HG03039 (cell line): ENCODE results near the gene TXNRD1.
"Not testable (repeated sequence)": the region's sequence is repeated elsewhere in the genome, so short reads cannot be mapped to it uniquely, and the experiment has no call there.

ENCODE experiments used
- ATAC-seq: cut with Tn5 transposase; IDR thresholded peaks from one replicate; pipeline ENCODE4 v1.9.1; 2021; ENCODE audit warnings: mild to moderate bottlenecking, moderate library complexity; ENCODE audit not compliant: unreplicated experiment

Gene TXNRD1

DNA sequence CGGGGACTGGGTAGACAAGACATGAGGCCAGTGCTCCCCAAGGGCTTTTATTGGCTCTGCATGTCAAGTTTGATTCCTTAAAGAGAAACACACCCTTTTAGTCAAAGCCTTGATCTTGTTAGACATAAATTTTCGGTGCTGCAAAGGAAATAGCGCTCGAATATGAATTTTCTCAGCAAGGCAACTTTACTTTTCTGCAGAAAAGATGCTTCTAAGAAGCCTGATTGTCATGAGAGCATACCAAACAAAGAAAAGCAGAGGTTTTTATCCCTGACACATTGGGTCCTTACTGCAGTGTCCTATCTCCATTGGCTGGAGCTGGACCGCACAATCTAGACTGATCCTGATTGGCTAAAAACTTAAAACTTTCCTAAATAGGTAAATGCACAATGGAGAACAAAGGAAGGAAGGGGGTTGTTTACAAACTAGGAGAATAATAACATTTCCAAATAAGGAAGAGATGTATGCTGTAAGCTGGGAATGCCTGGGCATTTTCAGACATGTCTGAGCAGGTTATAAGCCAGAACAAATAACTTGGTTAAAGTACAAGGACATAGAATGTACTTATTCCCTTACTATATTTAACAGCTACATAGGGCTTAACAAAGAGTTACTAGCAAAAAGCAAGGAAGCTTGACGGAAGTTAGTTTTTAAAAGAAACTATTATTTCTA, 17.2 kb downstream of the TXNRD1 start:
- ATAC-seq, result no peak

DNA sequence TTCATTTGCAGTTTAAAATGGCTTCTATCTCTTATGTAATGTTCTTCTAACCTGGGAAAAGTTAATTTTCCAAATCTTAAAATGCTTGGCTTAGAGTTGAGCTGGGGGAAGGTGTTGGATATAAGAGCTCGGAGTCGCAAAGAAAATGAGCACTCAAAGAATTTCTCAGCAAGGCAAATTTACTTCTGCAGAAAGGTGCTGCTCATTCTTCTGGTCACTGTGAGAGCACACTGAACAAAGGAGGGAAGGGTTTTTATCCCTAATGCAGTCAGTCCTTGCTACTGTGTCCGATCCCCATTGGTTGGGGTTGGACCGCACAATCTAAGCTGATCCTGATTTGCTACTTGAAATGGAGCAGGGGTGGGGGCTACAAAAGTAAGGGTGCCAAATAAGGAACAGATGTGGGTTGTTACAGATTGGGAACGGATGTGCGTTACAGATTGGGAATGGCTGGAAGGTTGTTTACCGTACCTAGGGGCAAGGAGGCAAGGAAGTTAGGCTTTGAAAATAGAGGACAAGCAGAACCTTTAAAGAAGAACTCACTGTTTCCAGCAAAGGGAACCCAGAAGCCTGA, 19.4 kb downstream of the TXNRD1 start:
- no peak for ATAC-seq

- no peak for ATAC-seq
Measured at GRCh38 chr12:104237930-104238329, 22.4 kb downstream of the TXNRD1 start.

GRCh38 chr12:104242546-104243206, 27.1 kb downstream of the TXNRD1 start:
- ATAC-seq, result no peak

GRCh38 chr12:104243551-104243950, 28.0 kb downstream of the TXNRD1 start:
- no peak for ATAC-seq

DNA sequence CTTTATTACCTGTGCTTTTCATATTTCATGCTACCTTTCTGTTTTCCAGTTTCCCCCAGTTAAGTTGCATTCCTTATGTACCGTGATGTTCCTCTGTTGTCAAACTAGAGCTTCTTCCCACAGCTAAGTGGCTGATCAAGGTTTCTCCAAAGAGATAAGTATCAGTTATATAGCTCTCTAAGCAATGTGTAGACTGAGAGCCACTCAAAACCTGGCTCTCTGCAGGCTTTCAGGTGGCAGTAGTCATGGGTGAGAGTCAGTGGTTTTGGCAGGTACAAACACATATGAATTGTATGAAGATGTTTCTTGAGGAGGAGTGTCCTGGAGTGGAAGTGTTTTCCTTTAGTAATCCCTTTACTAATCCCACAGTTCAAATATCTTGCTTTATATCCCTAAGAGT, 28.4 kb downstream of the TXNRD1 start:
- ATAC-seq, result no peak

- no peak for ATAC-seq
Measured at GRCh38 chr12:104247698-104248097, 32.1 kb downstream of the TXNRD1 start.

DNA sequence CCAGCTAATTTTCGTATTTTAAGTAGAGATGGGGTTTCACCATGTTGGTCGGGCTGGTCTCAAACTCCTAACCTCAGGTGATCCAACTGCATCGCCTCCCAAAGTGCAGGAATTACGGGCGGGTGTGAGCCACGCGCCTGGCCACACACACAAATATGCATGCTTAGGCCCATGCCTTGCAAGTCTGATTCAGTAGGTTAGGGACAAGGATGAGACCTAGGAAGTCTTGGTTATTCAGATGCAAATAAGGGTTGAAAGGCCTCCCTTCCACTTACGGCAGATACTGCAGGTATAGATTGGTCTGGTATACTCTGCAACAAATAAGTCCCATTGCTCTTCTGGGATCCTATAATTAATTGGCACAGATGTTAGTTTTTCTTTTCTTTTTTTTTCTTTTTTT, 32.9 kb downstream of the TXNRD1 start:
- no peak for ATAC-seq

DNA sequence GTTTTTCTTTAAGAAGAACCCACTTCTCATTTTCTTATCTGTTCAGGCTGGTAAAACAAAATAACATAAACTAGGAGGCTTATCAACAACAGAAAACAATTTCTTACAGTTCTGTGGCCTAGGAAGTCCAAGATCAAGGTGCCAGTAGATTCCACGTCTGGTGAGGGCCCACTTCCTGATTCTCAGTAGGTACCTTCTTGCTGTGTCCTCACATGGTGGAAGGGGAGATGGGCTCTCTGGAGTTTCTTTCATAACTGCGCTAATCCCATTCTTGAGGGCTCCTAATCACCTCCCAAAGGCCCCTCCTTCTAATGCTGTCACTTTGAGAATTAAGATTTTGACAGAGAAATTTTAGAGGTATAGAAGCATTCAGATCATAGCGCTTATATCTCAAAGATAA, 33.4 kb downstream of the TXNRD1 start:
- no peak for ATAC-seq

DNA sequence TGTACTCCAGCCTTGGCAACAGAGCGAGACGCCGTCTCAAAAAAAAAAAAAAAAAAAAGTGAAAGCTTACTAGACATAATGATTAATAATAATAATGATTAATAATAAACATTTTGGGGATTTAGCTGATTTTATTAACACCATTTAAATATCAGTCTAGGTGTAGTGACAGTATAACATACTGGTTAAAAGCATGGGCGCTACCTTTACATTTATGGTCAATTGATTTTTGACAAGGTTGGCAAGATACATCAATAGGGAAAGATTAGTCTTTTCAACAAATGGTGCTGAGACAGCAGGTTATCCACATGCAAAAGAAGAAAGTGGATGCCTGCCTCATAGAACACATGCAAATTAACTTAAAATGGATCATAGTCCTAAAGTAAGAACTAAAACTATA, 34.3 kb downstream of the TXNRD1 start:
- no peak for ATAC-seq

DNA sequence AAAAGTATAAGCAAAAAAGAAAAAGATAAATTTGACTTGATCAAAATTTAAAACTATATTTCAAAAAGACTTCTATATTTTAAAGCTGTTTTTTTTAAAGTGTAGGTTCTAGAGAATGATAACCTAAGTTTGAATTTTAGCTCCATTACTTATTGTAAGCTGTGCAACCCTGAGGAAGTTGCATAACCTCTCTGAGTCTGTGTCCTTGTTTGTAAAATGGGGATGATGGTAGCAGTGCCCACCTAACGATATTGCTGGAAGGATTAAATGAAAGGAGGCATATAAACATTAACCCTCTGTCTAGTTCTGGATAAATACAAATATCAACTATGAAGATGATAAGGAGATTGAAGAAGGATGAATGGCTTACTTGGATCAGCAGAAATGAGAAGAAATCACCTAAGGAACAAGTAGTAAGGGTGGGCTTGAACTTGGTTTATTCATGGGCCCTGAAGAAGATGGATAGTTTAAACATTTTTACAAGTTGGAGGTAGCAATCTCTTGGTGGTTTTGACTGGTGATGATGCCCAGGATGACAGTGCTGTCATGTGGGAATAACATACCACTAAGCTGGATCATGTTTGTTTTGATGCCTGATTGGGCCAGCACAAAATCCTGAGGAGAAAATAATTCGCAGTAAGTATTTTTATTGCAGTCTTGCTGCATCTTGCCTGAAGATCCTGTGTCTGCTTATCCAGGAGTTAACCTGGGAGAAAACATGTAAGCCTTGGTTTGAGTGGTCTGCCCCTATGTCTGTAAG, 35.0 kb downstream of the TXNRD1 start:
- no peak for ATAC-seq

- no peak for ATAC-seq
Measured at GRCh38 chr12:104257913-104258472, 42.4 kb downstream of the TXNRD1 start.

GRCh38 chr12:104258476-104259067, 43.0 kb downstream of the TXNRD1 start:
- no peak for ATAC-seq

DNA sequence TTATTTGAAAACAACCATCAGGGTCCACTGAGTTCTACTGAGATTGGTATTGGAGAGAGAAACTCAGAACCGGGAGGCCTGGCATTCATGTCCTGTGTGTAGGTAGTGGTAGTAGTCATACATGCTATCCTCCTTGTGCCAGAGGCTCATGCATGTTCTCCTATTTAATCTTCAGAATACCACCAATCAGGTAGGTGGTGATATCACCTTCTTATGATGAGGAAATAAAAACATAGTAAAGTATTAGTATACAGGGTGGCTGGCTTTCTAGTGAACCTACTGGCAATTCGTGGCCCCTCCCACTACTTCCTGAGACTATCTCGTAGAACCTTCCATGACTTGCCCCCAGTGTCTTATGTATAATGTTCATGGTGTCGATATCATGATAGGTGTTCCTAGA, 47.4 kb downstream of the TXNRD1 start:
- ATAC-seq, result no peak

DNA sequence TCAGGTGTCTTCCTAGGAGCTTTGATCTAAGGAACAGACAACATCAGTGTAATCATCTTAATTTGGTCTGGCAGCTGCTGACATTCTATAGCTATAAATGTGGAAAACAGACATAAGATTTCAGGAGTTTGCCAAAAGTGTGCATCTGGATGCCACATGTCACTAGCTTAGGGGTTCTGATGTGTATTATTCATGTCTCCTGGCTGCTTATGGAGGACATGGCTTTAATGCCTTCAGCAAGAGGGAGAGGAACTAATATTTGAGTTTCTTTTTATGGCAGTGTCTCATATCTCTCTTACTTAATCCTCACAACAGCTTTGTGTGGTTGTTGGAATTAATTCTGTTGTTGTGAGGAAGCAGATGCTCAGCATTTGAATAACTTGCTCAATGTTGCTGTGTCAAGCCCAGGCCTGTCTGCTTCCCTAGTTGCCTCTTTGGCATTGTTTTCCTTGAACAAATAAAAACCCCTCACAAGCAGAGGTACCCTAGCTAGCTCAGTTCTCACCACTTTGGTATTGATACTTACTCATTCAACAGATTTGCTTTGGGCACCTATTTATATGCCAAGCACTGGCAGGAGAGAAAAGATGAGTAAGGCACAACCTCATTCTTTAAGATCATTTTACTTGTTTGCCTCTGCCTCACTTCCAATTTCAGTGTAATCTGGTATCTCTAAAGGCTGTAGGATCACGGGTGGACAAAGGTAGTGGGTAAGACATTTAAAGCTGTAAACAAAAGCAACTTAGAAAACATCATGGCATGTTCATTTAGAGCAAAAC, 48.2 kb downstream of the TXNRD1 start:
- ATAC-seq, result no peak

- ATAC-seq, result not testable (repeated sequence)
Measured at GRCh38 chr12:104265436-104265835, 49.9 kb downstream of the TXNRD1 start.

GRCh38 chr12:104272938-104273337, 57.4 kb downstream of the TXNRD1 start:
- ATAC-seq, result no peak

GRCh38 chr12:104273503-104273902, 57.9 kb downstream of the TXNRD1 start:
- ATAC-seq, result no peak

GRCh38 chr12:104274811-104275210, 59.2 kb downstream of the TXNRD1 start:
- no peak for ATAC-seq

GRCh38 chr12:104275689-104276088, 60.1 kb downstream of the TXNRD1 start:
- no peak for ATAC-seq
